GM12801 (cell line): ENCODE data around the gene SPAAR.
A peak's percentile ranks its signal among the peaks of the same experiment; 100 is the strongest.

Experiments
- CTCF ChIP-seq: IDR thresholded peaks from one replicate; pipeline ENCODE4 v1.5.1; 2011; ENCODE audit warnings: control low read depth; ENCODE audit not compliant: insufficient read length; ENCODE audit errors: extremely low read depth

Gene SPAAR

DNA sequence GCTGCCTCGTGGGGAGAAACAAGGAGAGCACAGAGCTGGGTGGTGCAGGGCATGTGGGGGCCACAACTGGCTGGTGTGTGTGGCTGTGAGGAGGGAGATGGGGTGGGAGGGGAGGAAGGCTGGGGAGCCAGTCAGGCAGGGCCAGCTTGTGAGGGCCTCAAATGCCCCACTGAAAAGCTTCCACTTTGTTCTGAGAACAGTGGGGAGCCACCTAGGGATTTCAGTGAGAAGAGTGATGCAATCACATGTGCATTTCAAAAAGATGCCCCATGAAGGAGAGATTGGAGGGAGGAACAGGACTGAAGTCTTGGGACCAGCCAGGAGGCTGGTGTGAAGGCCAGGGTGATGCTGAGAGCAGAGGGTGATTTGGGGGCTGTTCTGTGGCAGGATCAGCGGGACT lies 40.4 kb upstream of the SPAAR start:
- no peak for TF ChIP-seq CTCF

- TF ChIP-seq CTCF: no peak
Measured at GRCh38 chr9:35869621-35870216, 39.6 kb upstream of the SPAAR start.

DNA sequence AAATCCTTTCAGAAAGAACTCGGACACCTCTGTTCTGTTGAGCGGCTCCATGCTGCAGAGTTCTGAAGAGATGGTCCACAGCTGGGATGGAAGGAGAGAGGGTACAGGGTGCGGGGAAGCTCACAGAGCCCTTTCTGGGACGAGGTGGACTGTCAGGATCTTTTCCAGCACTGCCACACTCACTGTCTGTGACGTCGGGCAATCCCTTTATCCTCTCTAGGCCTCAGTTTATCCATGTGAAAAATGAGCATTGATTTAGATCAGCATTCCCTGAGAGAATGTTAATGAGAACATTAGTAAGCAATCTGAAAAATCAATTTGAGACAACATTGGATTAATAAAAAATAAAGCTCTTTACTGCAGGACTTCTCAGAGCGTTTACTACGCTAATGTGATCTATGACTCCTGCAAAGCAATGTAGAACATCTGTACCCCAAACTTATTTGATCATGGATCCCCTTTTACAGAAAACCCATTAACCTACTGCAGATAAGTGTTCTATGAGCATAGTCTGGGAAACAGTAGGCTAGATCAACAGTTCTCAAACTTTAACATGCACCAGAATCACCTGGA lies 38.9 kb upstream of the SPAAR start, which contains the start of gene OR13J1:
TSS of gene OR13J1 (minus strand) at position 51 of the 573 bp plus-strand sequence. CDS start at position 51, 0 bp downstream.
- TF ChIP-seq CTCF: no peak

- TF ChIP-seq CTCF: no peak
Measured at GRCh38 chr9:35871545-35871944, 37.7 kb upstream of the SPAAR start.

GRCh38 chr9:35872505-35872904 lies 36.8 kb upstream of the SPAAR start:
- TF ChIP-seq CTCF: no peak

DNA sequence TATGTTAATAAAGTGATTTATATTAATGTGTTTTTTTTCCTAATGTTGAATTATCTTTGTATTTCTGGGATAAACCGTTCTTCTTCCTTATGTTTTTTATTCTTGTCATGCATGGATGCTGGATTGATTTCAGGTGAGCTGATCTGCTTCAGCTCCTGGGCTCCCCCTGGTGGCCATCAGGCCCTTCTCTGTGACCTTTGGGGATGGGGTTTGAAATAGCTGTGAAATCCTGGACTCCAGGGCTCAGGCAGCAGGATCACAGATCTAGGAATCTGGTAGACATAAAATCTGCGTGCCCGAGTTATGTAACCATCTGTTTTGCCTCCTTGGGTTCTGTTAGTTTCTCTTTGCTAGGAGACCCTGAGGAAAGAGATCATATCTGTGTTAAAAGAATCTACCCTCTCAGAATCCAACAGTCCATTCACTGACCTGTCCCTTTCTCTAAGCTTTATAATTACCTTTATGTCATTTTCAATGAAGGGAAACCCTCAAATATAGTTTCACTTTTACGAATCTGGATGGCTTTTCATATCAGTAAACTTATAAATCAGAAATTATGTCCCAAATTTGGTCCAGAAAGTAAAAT lies 26.9 kb upstream of the SPAAR start:
- TF ChIP-seq CTCF: peak; percentile 34

GRCh38 chr9:35882996-35883395 lies 26.3 kb upstream of the SPAAR start:
- no peak for TF ChIP-seq CTCF
